H1 (cell line): ENCODE measurements around the gene CCS. TPM values are rescaled to one million over a fixed set of nuclear protein-coding genes. Genes with fewer than 3 reads are reported as not detected.

ENCODE experiments used
- CTCF ChIA-PET: fragments of 300-600 bp; sonication (Branson Sonifier 250); formaldehyde crosslinking; loops from one replicate; lab custom pipeline; 2021; ENCODE audit not compliant: partially characterized antibody; lab: Charles Lee
- POLR2A ChIA-PET: fragments of 300-600 bp; sonication (Branson Sonifier 250); formaldehyde crosslinking; loops from one replicate; lab custom pipeline; 2021; ENCODE audit warnings: inconsistent platforms; ENCODE audit not compliant: partially characterized antibody; lab: Charles Lee
- DNase-seq, 2 experiments: peaks; one replicate each; pipeline versions ENCODE4 v3.0.0 to v3.0.0-alpha.2; 2010 to 2022; ENCODE audit warnings: low spot score in 2 of 2, low read depth in 1 of 2, mixed read lengths in 1 of 2
- FAIRE-seq: peaks from 2 replicates; lab custom pipeline; 2011; peaks lifted over from hg19 to GRCh38; lab: Jason Lieb, UNC
- H2AFZ ChIP-seq: 2 replicates; pipeline ENCODE4 v1.8.1; 2012; ENCODE audit warnings: low read length, inconsistent platforms
- H2AK5ac ChIP-seq: 2 replicates; pipeline ENCODE4 v1.6.1; 2013; ENCODE audit warnings: low read depth, low read length
- H2BK120ac ChIP-seq: replicated peaks from 2 replicates; pipeline ENCODE3; 2013; ENCODE audit warnings: low read depth, low read length, inconsistent platforms
- H2BK12ac ChIP-seq: 2 replicates; pipeline ENCODE4 v1.6.1; 2013; ENCODE audit warnings: low read depth, low read length
- H2BK15ac ChIP-seq: 2 replicates; pipeline ENCODE4 v1.6.1; 2013; ENCODE audit warnings: low read length
- H2BK20ac ChIP-seq: 2 replicates; pipeline ENCODE4 v1.6.1; 2013; ENCODE audit warnings: low read length
- H2BK5ac ChIP-seq: 2 replicates; pipeline ENCODE4 v1.6.1; 2013; ENCODE audit warnings: low read depth, low read length
- H3K14ac ChIP-seq: 2 replicates; pipeline ENCODE4 v1.6.1; 2013; ENCODE audit warnings: inconsistent platforms; ENCODE audit not compliant: insufficient read length
- H3K18ac ChIP-seq: 2 replicates; pipeline ENCODE4 v1.6.1; 2013; ENCODE audit warnings: low read length; ENCODE audit errors: extremely low read depth
- H3K23ac ChIP-seq: 2 replicates; pipeline ENCODE4 v1.6.1; 2013; ENCODE audit warnings: inconsistent platforms; ENCODE audit not compliant: insufficient read length
- H3K23me2 ChIP-seq: 2 replicates; pipeline ENCODE4 v1.6.1; 2013; ENCODE audit warnings: low read depth, low read length
- H3K27ac ChIP-seq: 2 replicates; pipeline ENCODE4 v1.6.1; 2011; ENCODE audit warnings: low read depth, low read length, inconsistent platforms
- H3K27me3 ChIP-seq, 4 experiments: replicated peaks in 1 of 4; 1 replicate in 1 of 4; 2 replicates in 3 of 4; pipeline versions ENCODE4 v1.6.1 to v1.8.1; 2011 to 2013; ENCODE audit warnings: low read length in 3 of 4, mild to moderate bottlenecking in 3 of 4, inconsistent platforms in 2 of 4, mixed read lengths in 2 of 4, moderate library complexity in 1 of 4; ENCODE audit not compliant: control insufficient read depth in 3 of 4, insufficient read depth in 3 of 4; ENCODE audit errors: extremely low read depth in 1 of 4
- H3K36me3 ChIP-seq, 4 experiments: 2 replicates each; pipeline versions ENCODE4 v1.6.1 to v1.8.1; 2011 to 2013; ENCODE audit warnings: mild to moderate bottlenecking in 4 of 4, low read length in 3 of 4, moderate library complexity in 2 of 4, control low read depth in 1 of 4, inconsistent platforms in 1 of 4; ENCODE audit not compliant: insufficient read depth in 4 of 4, control insufficient read depth in 2 of 4
- H3K4ac ChIP-seq: replicated peaks from 2 replicates; pipeline ENCODE3; 2013; ENCODE audit warnings: low read length, low read depth, mixed read lengths, inconsistent platforms; ENCODE audit not compliant: insufficient read length
- H3K4me1 ChIP-seq, 4 experiments: replicated peaks in 1 of 4; 1 replicate in 1 of 4; 2 replicates in 3 of 4; pipeline versions ENCODE4 v1.6.1 to v1.8.1; 2011 to 2013; ENCODE audit warnings: low read length in 3 of 4, inconsistent platforms in 2 of 4, mixed read lengths in 1 of 4; ENCODE audit not compliant: insufficient read depth in 4 of 4, control insufficient read depth in 3 of 4
- H3K4me2 ChIP-seq, 2 experiments: 2 replicates each; pipeline versions ENCODE4 v1.6.1 to v1.8.1; 2011 to 2013; ENCODE audit warnings: low read depth in 2 of 2, low read length in 2 of 2, control low read depth in 1 of 2, inconsistent platforms in 1 of 2, mild to moderate bottlenecking in 1 of 2; ENCODE audit not compliant: insufficient read depth in 1 of 2
- H3K4me3 ChIP-seq, 4 experiments: fragments of 200-600, 300-600 bp in 1 of 4; sonication (generic), shearing (Covaris generic), sonication (Bioruptor Twin) in 1 of 4; 2 replicates each; pipeline versions ENCODE4 v1.5.1 to v1.8.1; 2011 to 2016; ENCODE audit warnings: low read length in 4 of 4, low read depth in 3 of 4, control low read depth in 2 of 4, inconsistent platforms in 2 of 4, mild to moderate bottlenecking in 2 of 4, mixed read lengths in 1 of 4, moderate library complexity in 1 of 4; ENCODE audit not compliant: insufficient read depth in 2 of 4; ENCODE audit errors: extremely low read depth in 1 of 4
- H3K56ac ChIP-seq: replicated peaks from 2 replicates; pipeline ENCODE3; 2013; ENCODE audit warnings: low read depth, mild to moderate bottlenecking, mixed read lengths, low read length, inconsistent platforms; ENCODE audit not compliant: insufficient read length
- H3K79me1 ChIP-seq: 2 replicates; pipeline ENCODE4 v1.6.1; 2013; ENCODE audit warnings: low read depth, low read length, control low read depth
- H3K79me2 ChIP-seq, 2 experiments: 2 replicates each; pipeline versions ENCODE4 v1.6.1 to v1.8.1; 2012 to 2013; ENCODE audit warnings: low read length in 2 of 2, mild to moderate bottlenecking in 2 of 2, inconsistent platforms in 1 of 2; ENCODE audit not compliant: insufficient read depth in 2 of 2, control insufficient read depth in 1 of 2
- H3K9ac ChIP-seq, 4 experiments: replicated peaks in 1 of 4; 1 replicate in 1 of 4; 2 replicates in 3 of 4; pipeline versions ENCODE4 v1.6.1 to v1.8.1; 2011 to 2013; ENCODE audit warnings: low read depth in 3 of 4, low read length in 3 of 4, control low read depth in 2 of 4, mild to moderate bottlenecking in 2 of 4, moderate library complexity in 2 of 4, inconsistent platforms in 1 of 4; ENCODE audit errors: extremely low read depth in 1 of 4
- H3K9me3 ChIP-seq, 2 experiments: 2 replicates each; pipeline versions ENCODE4 v1.6.1 to v1.8.1; 2012 to 2013; ENCODE audit warnings: mild to moderate bottlenecking in 2 of 2, moderate library complexity in 2 of 2, control low read depth in 1 of 2, inconsistent platforms in 1 of 2, low read depth in 1 of 2, low read length in 1 of 2, mixed read lengths in 1 of 2; ENCODE audit not compliant: insufficient read depth in 2 of 2
- H4K20me1 ChIP-seq, 2 experiments: replicated peaks in 1 of 2; 2 replicates each; pipeline versions ENCODE3 to v1.8.1; 2011 to 2013; ENCODE audit warnings: inconsistent platforms in 2 of 2, low read length in 2 of 2, mild to moderate bottlenecking in 1 of 2; ENCODE audit not compliant: insufficient read depth in 2 of 2, control insufficient read depth in 1 of 2
- H4K5ac ChIP-seq: 2 replicates; pipeline ENCODE4 v1.6.1; 2013; ENCODE audit warnings: low read length, low read depth, mixed read lengths, inconsistent platforms; ENCODE audit not compliant: insufficient read length
- H4K8ac ChIP-seq: 2 replicates; pipeline ENCODE4 v1.8.0; 2013; ENCODE audit warnings: mild to moderate bottlenecking, moderate library complexity, low read length, inconsistent platforms; ENCODE audit not compliant: insufficient read depth; ENCODE audit errors: extremely low read depth
- H4K91ac ChIP-seq: replicated peaks from 2 replicates; pipeline ENCODE3; 2013; ENCODE audit warnings: low read length, mixed read lengths, inconsistent platforms; ENCODE audit not compliant: insufficient read length
- CBX8 ChIP-seq: fragments of 300-800, 300-1000 bp; sonication (generic); IDR thresholded peaks from 2 replicates; pipeline ENCODE4 v1.7.1; 2016; ENCODE audit warnings: low read depth, low read length, borderline replicate concordance
- CREB1 ChIP-seq: IDR thresholded peaks from 2 replicates; pipeline ENCODE4 v1.6.1; 2012; ENCODE audit warnings: inconsistent platforms
- CTCF ChIP-seq, 3 experiments: IDR thresholded peaks; 1 replicate in 2 of 3; 2 replicates in 1 of 3; pipeline versions ENCODE4 v1.5.1 to v1.6.1; 2011; ENCODE audit warnings: low read length in 3 of 3, mild to moderate bottlenecking in 3 of 3, inconsistent platforms in 2 of 3, low read depth in 1 of 3, moderate library complexity in 1 of 3; ENCODE audit not compliant: insufficient read depth in 1 of 3; ENCODE audit errors: control extremely low read depth in 1 of 3
- EGR1 ChIP-seq: IDR thresholded peaks from 2 replicates; pipeline ENCODE4 v1.6.1; 2011; ENCODE audit warnings: low read depth, low read length, borderline replicate concordance
- EP300 ChIP-seq, 2 experiments: IDR thresholded peaks; 1 replicate in 1 of 2; 2 replicates in 1 of 2; pipeline ENCODE4 v1.6.1; 2011 to 2012; ENCODE audit warnings: low read depth in 2 of 2, low read length in 2 of 2, mild to moderate bottlenecking in 2 of 2, borderline replicate concordance in 1 of 2, inconsistent platforms in 1 of 2, moderate library complexity in 1 of 2
- JUN ChIP-seq: IDR thresholded peaks from 2 replicates; pipeline ENCODE4 v1.6.1; 2011; ENCODE audit warnings: low read depth, mild to moderate bottlenecking, improper control_type of control experiment, low read length
- KDM1A ChIP-seq: fragments of 200-600, 300-600 bp; sonication (generic); IDR thresholded peaks from 2 replicates; pipeline ENCODE4 v1.7.1; 2016; ENCODE audit warnings: mild to moderate bottlenecking, low read length, borderline replicate concordance
- POLR2AphosphoS5 ChIP-seq: IDR thresholded peaks from 2 replicates; pipeline ENCODE4 v1.6.1; 2011; ENCODE audit warnings: low read depth, low read length
- RXRA ChIP-seq: IDR thresholded peaks from 2 replicates; pipeline ENCODE4 v1.6.1; 2011; ENCODE audit warnings: low read depth, mild to moderate bottlenecking, low read length, moderate library complexity; ENCODE audit not compliant: insufficient read depth
- SIN3A ChIP-seq, 2 experiments: IDR thresholded peaks in 1 of 2; conservative IDR thresholded peaks in 1 of 2; 2 replicates each; pipeline ENCODE4 v1.6.1; 2011 to 2012; ENCODE audit warnings: low read length in 2 of 2, improper control_type of control experiment in 1 of 2, low read depth in 1 of 2, mild to moderate bottlenecking in 1 of 2
- SIRT6 ChIP-seq: IDR thresholded peaks from one replicate; pipeline ENCODE4 v1.7.1; 2012; ENCODE audit warnings: low read length, inconsistent platforms
- TCF12 ChIP-seq: IDR thresholded peaks from 2 replicates; pipeline ENCODE4 v1.6.1; 2011; ENCODE audit warnings: low read depth, mild to moderate bottlenecking, low read length
- WGBS, 2 experiments: shearing (Covaris generic) in 1 of 2; methylation state at CpG; one replicate each; pipeline versions ENCODE4 v1.1.6 to v1.1.7; 2013 to 2015; ENCODE audit warnings: low lambda C conversion rate in 2 of 2, mixed read lengths in 2 of 2, inconsistent platforms in 1 of 2, low coverage in 1 of 2, missing lambda C conversion rate in 1 of 2; ENCODE audit not compliant: insufficient replicate concordance in 2 of 2, insufficient coverage in 1 of 2, insufficient read length in 1 of 2; ENCODE audit errors: extremely low coverage in 1 of 2, missing lambda C conversion rate in 1 of 2; 5-methylcytosine and 5-hydroxymethylcytosine counted together
- polyA plus RNA-seq, 7 experiments: library from polyadenylated mRNA; depleted of rRNA in 3 of 7; stranded (reverse) in 5 of 7; unstranded in 2 of 7; fragments of >200 nt in 5 of 7; fragments of 200-250 nt in 2 of 7; gene quantifications; 1 replicate in 5 of 7; 2 replicates in 1 of 7; 4 replicates in 1 of 7; pipeline versions ENCODE4 v1.2.1 to v1.2.3, GENCODE V29; 2011 to 2013; ENCODE audit warnings: missing spikeins in 2 of 7, mixed read lengths in 2 of 7
- total RNA-seq: library from RNA; stranded (reverse); fragmentation: NEBNext Ultra II Directional; extraction: Animal tissue kit (Norgen Biotek cat#: 25700); gene quantifications from 2 replicates; pipeline ENCODE4 v1.2.1, GENCODE V29; 2021

Gene CCS
- total and polyA plus RNA-seq, 2 of the 8 experiments (the other 6 are each of a cell fraction or from before 2014, with no cell fraction given): 37.1 to 37.7 TPM

GRCh38 chr11:66566221-66566620 lies 26.8 kb upstream of the CCS start:
- Histone ChIP-seq H4K91ac (no peak overlapping the region), H4K5ac (no peak overlapping the region), H3K56ac (no peak overlapping the region), H3K14ac (no peak overlapping the region), H3K79me2 (no peaks in the 10 kb centered on the region), H3K4ac (no peak overlapping the region), H2BK12ac (no peak overlapping the region), H4K20me1 (no peaks in the 10 kb centered on the region), H3K27ac (no peak overlapping the region), H2BK5ac (no peak overlapping the region), H2BK20ac (no peak overlapping the region), H3K4me1 (peaks cover 11 to 20% (median 14%) of the 10 kb centered on the region in 4 experiments; a peak in 6 of 7 replicates), H3K23ac (no peak overlapping the region), H2AK5ac (no peak overlapping the region), H3K36me3 (peaks cover 4 to 19% (median 18%) of the 10 kb centered on the region in 4 experiments; a peak in 6 of 8 replicates), H3K4me3 (no peak overlapping the region), H2AFZ (no peak overlapping the region), H3K23me2 (no peaks in the 10 kb centered on the region), H3K4me2 (no peak overlapping the region), H3K9me3 (no peaks in the 10 kb centered on the region), H3K9ac (no peak overlapping the region), H4K8ac (no peak overlapping the region), H2BK120ac (no peak overlapping the region), H3K18ac (no peak overlapping the region), H2BK15ac (no peak overlapping the region), H3K27me3 (no peaks in the 10 kb centered on the region), H3K79me1 (no peaks in the 10 kb centered on the region)
- CTCF ChIA-PET: interaction anchor here (4.6 kb wide), 1 partner anchor 13 kb away, joined by 46 read pairs; no protein-coding TSS in a partner anchor
- POLR2A ChIA-PET: interaction anchor here (0.6 to 4.8 kb wide), 6 partner anchors 7 to 221 kb away, joined by 3 to 21 read pairs (median 6); partner anchors contain the start of genes ACTN3, RBM4 and ZDHHC24
- 91% methylated on average over 8 of the region's 8 CpGs; no CpG with 5 or more reads in 1 of the 2 experiments for WGBS, 2 experiments
- FAIRE-seq: no peak
- no peak for DNase-seq
- TF ChIP-seq SIN3A (conservative IDR thresholded peaks at IDR 0.05 in 1 of 2, IDR thresholded peaks at IDR 0.05 in 1 of 2; ENCODE audit: low read depth in 1 of 2, low read length in 2 of 2) (no peak), TCF12 (no peak), KDM1A (no peak), CBX8 (no peak), CREB1 (no peak), SIRT6 (no peak), CTCF (IDR thresholded peaks at IDR 0.05; ENCODE audit: control extremely low read depth in 1 of 3, insufficient read depth in 1 of 3, low read depth in 1 of 3, low read length in 3 of 3) (no peak), JUN (no peak), EGR1 (no peak), EP300 (IDR thresholded peaks at IDR 0.05; ENCODE audit: borderline replicate concordance in 1 of 2, low read depth in 2 of 2, low read length in 2 of 2) (no peak), POLR2AphosphoS5 (no peak; the same call in 1 of the 2 replicates), RXRA (no peak)
